ENCODE data around the gene RBKS. TPM values are rescaled to one million over a fixed set of nuclear protein-coding genes. Genes with fewer than 3 reads are reported as not detected.

RBKS gene
- total RNA-seq, 1 experiment from 2014 or later: 0.54 TPM

- BruUV-seq (replicated peaks): no TSS peak
- CTCF ChIA-PET: no interaction called here
- no peaks in the 10 kb centered on the region for H3K4me1 ChIP-seq (ENCODE audit: insufficient read depth, low read length, poor library complexity, severe bottlenecking)
- H3K36me3 ChIP-seq (ENCODE audit: insufficient read depth, low read length, poor library complexity, severe bottlenecking): no peaks in the 10 kb centered on the region
- POLR2A ChIA-PET (ENCODE audit: low non-redundant PET): no interaction called here
- intact Hi-C loops (cut with micrococcal nuclease; ENCODE audit: unreplicated experiment): no loop called here
- H3K27me3 ChIP-seq (replicated peaks; ENCODE audit: insufficient read depth, low read depth, low read length, poor library complexity): no peaks in the 10 kb centered on the region
- no peak for DNase-seq (ENCODE audit: low spot score)
- H3K27ac ChIP-seq (ENCODE audit: low read depth, low read length, poor library complexity, severe bottlenecking): no peak overlapping the region
- no peaks in the 10 kb centered on the region for H3K9me3 ChIP-seq (ENCODE audit: low read depth, low read length, poor library complexity, severe bottlenecking)
- TF ChIP-seq EZH2 (IDR thresholded peaks at IDR 0.05; ENCODE audit: borderline replicate concordance, low read depth, low read length, poor library complexity, severe bottlenecking) (no peak), CTCF (conservative IDR thresholded peaks at IDR 0.05; ENCODE audit: low read depth, low read length) (no peak)
- H3K4me3 ChIP-seq (ENCODE audit: low read depth, low read length, poor library complexity, severe bottlenecking): no peak overlapping the region
Measured at GRCh38 chr2:27806311-27807059, 83.7 kb downstream of the RBKS start.

- Histone ChIP-seq H3K9me3 (ENCODE audit: low read depth, low read length, poor library complexity, severe bottlenecking) (no peaks in the 10 kb centered on the region), H3K27me3 (replicated peaks; ENCODE audit: insufficient read depth, low read depth, low read length, poor library complexity) (no peaks in the 10 kb centered on the region), H3K27ac (ENCODE audit: low read depth, low read length, poor library complexity, severe bottlenecking) (no peak overlapping the region), H3K36me3 (ENCODE audit: insufficient read depth, low read length, poor library complexity, severe bottlenecking) (no peaks in the 10 kb centered on the region), H3K4me1 (ENCODE audit: insufficient read depth, low read length, poor library complexity, severe bottlenecking) (no peaks in the 10 kb centered on the region), H3K4me3 (ENCODE audit: low read depth, low read length, poor library complexity, severe bottlenecking) (no peak overlapping the region)
- BruUV-seq (replicated peaks): no TSS peak
- TF ChIP-seq EZH2 (IDR thresholded peaks at IDR 0.05; ENCODE audit: borderline replicate concordance, low read depth, low read length, poor library complexity, severe bottlenecking): no peak
- no peak for TF ChIP-seq CTCF (conservative IDR thresholded peaks at IDR 0.05; ENCODE audit: low read depth, low read length)
- no peak for DNase-seq (ENCODE audit: low spot score)
- ChIA-PET CTCF (no interaction called here), POLR2A (ENCODE audit: low non-redundant PET) (no interaction called here)
- intact Hi-C loops (cut with micrococcal nuclease; ENCODE audit: unreplicated experiment): no loop called here
Measured at GRCh38 chr2:27805180-27805579, 85.0 kb downstream of the RBKS start.

- no TSS peak for BruUV-seq (replicated peaks)
- intact Hi-C loops (cut with micrococcal nuclease; ENCODE audit: unreplicated experiment): no loop called here
- ChIA-PET POLR2A (ENCODE audit: low non-redundant PET) (no interaction called here), CTCF (no interaction called here)
- Histone ChIP-seq H3K27ac (ENCODE audit: low read depth, low read length, poor library complexity, severe bottlenecking) (no peak overlapping the region), H3K27me3 (replicated peaks; ENCODE audit: insufficient read depth, low read depth, low read length, poor library complexity) (no peaks in the 10 kb centered on the region), H3K4me1 (ENCODE audit: insufficient read depth, low read length, poor library complexity, severe bottlenecking) (peaks cover 4% of the 10 kb centered on the region), H3K9me3 (ENCODE audit: low read depth, low read length, poor library complexity, severe bottlenecking) (no peaks in the 10 kb centered on the region), H3K4me3 (ENCODE audit: low read depth, low read length, poor library complexity, severe bottlenecking) (no peak overlapping the region), H3K36me3 (ENCODE audit: insufficient read depth, low read length, poor library complexity, severe bottlenecking) (no peaks in the 10 kb centered on the region)
- TF ChIP-seq EZH2 (IDR thresholded peaks at IDR 0.05; ENCODE audit: borderline replicate concordance, low read depth, low read length, poor library complexity, severe bottlenecking) (no peak), CTCF (conservative IDR thresholded peaks at IDR 0.05; ENCODE audit: low read depth, low read length) (no peak)
- DNase-seq (ENCODE audit: low spot score): no peak
Measured at GRCh38 chr2:27804146-27804545, 86.0 kb downstream of the RBKS start.

All from A673 (cell line).